Nephron progenitor cell (in vitro differentiated cells): ENCODE measurements around the gene LRP1B.

ENCODE experiments used
- DNase-seq: peaks from one replicate; pipeline ENCODE4 v3.0.0; 2021
- H3K27ac Mint-ChIP-seq: 2 replicates; pipeline ENCODE4 v1.8.0; 2021; ENCODE audit warnings: mild to moderate bottlenecking, moderate library complexity, mixed read lengths
- H3K27me3 Mint-ChIP-seq: 2 replicates; pipeline ENCODE4 v1.8.0; 2021; ENCODE audit warnings: mild to moderate bottlenecking, low read depth, mixed read lengths; ENCODE audit not compliant: poor library complexity
- H3K36me3 Mint-ChIP-seq: 2 replicates; pipeline ENCODE4 v1.8.0; 2021; ENCODE audit warnings: low read depth, mixed read lengths
- H3K4me1 Mint-ChIP-seq: 2 replicates; pipeline ENCODE4 v1.8.0; 2021; ENCODE audit warnings: mixed read lengths
- H3K4me3 Mint-ChIP-seq: 2 replicates; pipeline ENCODE4 v1.8.0; 2021; ENCODE audit warnings: mild to moderate bottlenecking, moderate library complexity, mixed read lengths
- H3K9me3 Mint-ChIP-seq: 2 replicates; pipeline ENCODE4 v1.8.0; 2021; ENCODE audit warnings: mild to moderate bottlenecking, moderate library complexity, mixed read lengths
- TF ChIP-seq, protein P1 (sequence below): fragments of 200-600 bp; sonication (generic); IDR thresholded peaks from 2 replicates; pipeline ENCODE4 v1.5.0; 2021; ENCODE audit warnings: antibody characterized with exemption

LRP1B gene

DNA sequence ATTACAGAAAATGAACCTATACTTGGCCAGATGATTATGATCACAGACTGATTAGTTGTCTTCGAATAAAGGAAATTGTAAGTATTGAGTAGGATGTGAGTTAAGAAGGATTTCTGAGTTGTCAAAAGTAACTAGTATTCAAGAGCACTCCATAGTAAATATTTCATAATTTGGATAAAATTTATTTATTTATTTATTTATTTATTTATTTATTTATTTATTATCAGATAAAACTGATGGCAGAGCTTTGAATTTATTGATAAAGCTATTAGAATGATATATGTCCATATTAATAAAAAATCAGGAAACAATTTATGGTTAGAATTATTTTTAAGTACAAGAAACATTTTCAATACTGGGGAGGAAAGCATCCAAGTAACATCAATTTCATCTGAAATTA, 1634.1 kb downstream of the LRP1B start:
- Mint-ChIP-seq H3K36me3 (no peaks in the 10 kb centered on the region), H3K4me3 (no peak overlapping the region), H3K27ac (no peak overlapping the region), H3K4me1 (no peaks in the 10 kb centered on the region), H3K27me3 (no peaks in the 10 kb centered on the region), H3K9me3 (no peaks in the 10 kb centered on the region)
- no peak for DNase-seq
- TF ChIP-seq, protein P1, sequence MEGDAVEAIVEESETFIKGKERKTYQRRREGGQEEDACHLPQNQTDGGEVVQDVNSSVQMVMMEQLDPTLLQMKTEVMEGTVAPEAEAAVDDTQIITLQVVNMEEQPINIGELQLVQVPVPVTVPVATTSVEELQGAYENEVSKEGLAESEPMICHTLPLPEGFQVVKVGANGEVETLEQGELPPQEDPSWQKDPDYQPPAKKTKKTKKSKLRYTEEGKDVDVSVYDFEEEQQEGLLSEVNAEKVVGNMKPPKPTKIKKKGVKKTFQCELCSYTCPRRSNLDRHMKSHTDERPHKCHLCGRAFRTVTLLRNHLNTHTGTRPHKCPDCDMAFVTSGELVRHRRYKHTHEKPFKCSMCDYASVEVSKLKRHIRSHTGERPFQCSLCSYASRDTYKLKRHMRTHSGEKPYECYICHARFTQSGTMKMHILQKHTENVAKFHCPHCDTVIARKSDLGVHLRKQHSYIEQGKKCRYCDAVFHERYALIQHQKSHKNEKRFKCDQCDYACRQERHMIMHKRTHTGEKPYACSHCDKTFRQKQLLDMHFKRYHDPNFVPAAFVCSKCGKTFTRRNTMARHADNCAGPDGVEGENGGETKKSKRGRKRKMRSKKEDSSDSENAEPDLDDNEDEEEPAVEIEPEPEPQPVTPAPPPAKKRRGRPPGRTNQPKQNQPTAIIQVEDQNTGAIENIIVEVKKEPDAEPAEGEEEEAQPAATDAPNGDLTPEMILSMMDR: no peak

DNA sequence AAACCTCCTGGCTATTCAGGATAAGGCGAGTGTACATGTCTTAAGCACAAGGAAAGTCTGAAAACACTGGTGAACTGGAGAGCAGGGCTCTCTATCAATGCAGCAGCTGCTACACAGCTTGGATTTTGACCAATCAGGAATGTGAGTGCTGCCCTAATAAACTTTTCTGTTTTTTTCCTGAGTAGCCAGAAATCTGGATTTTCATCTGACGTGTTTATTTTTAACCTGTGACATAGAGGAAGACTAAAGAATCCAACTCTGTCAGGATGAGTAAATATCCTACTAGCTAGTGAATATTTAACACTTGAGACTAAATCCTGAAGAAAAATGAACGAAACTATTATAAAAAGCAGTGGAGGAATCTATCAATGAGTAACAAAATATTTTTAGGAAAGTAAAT, 1638.9 kb downstream of the LRP1B start:
- H3K36me3 Mint-ChIP-seq: no peaks in the 10 kb centered on the region

DNA sequence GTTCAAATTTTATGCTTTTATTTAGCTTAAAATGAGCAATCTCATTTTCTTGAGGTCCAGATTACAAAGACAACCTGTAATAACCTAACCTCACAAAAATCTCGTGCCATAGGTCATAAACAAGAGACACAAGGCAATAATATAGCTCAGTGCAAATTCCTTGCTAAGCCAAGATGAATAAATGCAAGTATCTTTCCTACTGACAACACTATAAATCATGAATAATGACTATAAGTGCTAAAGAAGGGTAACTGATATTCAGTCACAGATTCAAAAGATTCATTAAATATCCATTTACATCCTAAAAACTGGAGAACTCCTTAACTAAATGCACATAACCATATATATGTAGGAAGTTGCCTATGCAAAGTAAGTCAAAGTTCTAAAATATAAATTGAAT, 1641.6 kb downstream of the LRP1B start:
- Mint-ChIP-seq H3K4me3 (no peak overlapping the region), H3K9me3 (no peaks in the 10 kb centered on the region), H3K4me1 (no peaks in the 10 kb centered on the region), H3K27ac (no peak overlapping the region), H3K36me3 (no peaks in the 10 kb centered on the region), H3K27me3 (no peaks in the 10 kb centered on the region)
- no peak for DNase-seq
- TF ChIP-seq, protein P1: no peak

More for the DNA sequence above, 1638.9 kb downstream of the LRP1B start:
- no peaks in the 10 kb centered on the region for H3K9me3 Mint-ChIP-seq
- TF ChIP-seq, protein P1: no peak
- H3K27ac Mint-ChIP-seq: no peak overlapping the region
- no peaks in the 10 kb centered on the region for H3K4me1 Mint-ChIP-seq
- H3K27me3 Mint-ChIP-seq: no peaks in the 10 kb centered on the region
- DNase-seq: no peak
- H3K4me3 Mint-ChIP-seq: no peak overlapping the region

DNA sequence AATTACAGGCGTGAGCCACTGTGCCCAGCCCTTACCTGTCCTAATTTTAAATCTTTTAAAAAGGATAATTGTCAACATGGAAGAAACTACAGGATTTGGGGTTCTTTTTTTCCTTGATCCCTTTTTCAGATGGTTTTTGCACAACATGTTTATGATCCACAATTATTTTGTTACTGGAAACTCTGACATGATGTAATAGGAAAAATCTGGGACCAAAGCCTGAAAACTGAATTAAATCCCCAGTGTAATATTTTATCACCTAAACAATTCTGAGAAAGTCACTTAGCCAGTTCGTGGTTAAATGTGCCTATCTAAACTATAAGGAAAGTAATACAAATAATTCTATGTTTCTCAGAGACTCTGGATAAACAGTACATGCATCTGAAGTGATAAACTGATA, 1649.7 kb downstream of the LRP1B start:
- no peak overlapping the region for H3K27ac Mint-ChIP-seq
- no peaks in the 10 kb centered on the region for H3K36me3 Mint-ChIP-seq
- no peaks in the 10 kb centered on the region for H3K4me1 Mint-ChIP-seq
- H3K4me3 Mint-ChIP-seq: no peak overlapping the region
- no peaks in the 10 kb centered on the region for H3K9me3 Mint-ChIP-seq
- no peaks in the 10 kb centered on the region for H3K27me3 Mint-ChIP-seq
- TF ChIP-seq, protein P1: no peak
- no peak for DNase-seq

DNA sequence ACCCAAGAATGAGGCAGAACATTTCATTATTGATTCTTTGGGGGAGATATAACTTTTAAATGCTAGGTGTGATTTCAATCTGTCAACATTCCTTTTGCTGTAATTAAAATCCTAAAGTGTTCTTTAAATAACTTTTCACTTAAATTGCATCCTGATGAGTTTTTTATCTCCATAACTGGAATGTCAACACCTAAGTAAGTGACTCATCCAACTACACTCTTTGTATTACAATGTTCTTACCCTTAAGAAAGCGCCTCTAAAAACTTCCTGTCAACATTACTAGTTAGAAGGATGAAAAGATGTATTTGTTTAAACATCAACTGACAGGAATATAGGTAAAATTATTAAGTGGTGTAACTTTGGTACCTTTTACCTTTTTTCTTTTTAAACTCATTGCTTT, 1657.0 kb downstream of the LRP1B start:
- no peaks in the 10 kb centered on the region for H3K36me3 Mint-ChIP-seq
- no peaks in the 10 kb centered on the region for H3K4me1 Mint-ChIP-seq
- no peaks in the 10 kb centered on the region for H3K27me3 Mint-ChIP-seq
- TF ChIP-seq, protein P1: no peak
- H3K9me3 Mint-ChIP-seq: no peaks in the 10 kb centered on the region
- H3K4me3 Mint-ChIP-seq: no peak overlapping the region
- no peak for DNase-seq
- H3K27ac Mint-ChIP-seq: no peak overlapping the region

DNA sequence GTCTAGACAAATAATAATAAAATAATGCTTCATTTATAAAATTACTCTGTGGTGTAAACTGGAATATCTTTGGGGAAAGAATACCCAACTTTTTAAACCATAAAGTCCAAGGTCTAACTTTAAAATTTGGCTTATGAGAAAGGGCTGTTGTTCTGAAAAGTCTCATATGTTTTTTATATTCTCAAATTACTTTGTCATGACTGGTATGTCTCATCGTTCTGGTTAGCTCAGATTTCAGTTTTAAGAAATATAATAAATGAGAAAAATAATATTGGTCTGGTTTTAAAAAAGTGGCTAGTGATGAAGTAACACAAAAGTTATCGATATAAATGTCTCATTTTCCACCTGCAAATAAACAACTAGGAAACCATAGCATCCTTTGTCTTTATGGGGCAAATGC, 1658.1 kb downstream of the LRP1B start:
- no peak for DNase-seq
- Mint-ChIP-seq H3K4me3 (no peak overlapping the region), H3K27me3 (no peaks in the 10 kb centered on the region)

More for the DNA sequence above, 1658.1 kb downstream of the LRP1B start:
- Mint-ChIP-seq H3K4me1 (no peaks in the 10 kb centered on the region), H3K9me3 (no peaks in the 10 kb centered on the region), H3K36me3 (no peaks in the 10 kb centered on the region), H3K27ac (no peak overlapping the region)
- TF ChIP-seq, protein P1: no peak
